MG63 (cell line): ENCODE results near the gene CNBP. TPM values are rescaled to one million over a fixed set of nuclear protein-coding genes. Genes with fewer than 3 reads are reported as not detected.
"Not testable (repeated sequence)": the region's sequence is repeated elsewhere in the genome, so short reads cannot be mapped to it uniquely, and the experiment has no call there.

Experiments
- DNase-seq: peaks from one replicate; pipeline ENCODE4 v3.0.0-alpha.2; 2020
- H3K27me3 ChIP-seq: fragments of 250-450 bp; sonication (Bioruptor Pico); 2 replicates; pipeline ENCODE4 v1.5.1; 2020; ENCODE audit warnings: mild to moderate bottlenecking, moderate library complexity
- H3K36me3 ChIP-seq: fragments of 250-450 bp; sonication (Bioruptor Pico); 2 replicates; pipeline ENCODE4 v1.5.1; 2020; ENCODE audit warnings: mild to moderate bottlenecking, moderate library complexity
- H3K4me3 ChIP-seq: fragments of 250-450 bp; sonication (Bioruptor Pico); 2 replicates; pipeline ENCODE4 v1.5.1; 2020; ENCODE audit warnings: mild to moderate bottlenecking, moderate library complexity
- H3K9me3 ChIP-seq: fragments of 250-450 bp; sonication (Bioruptor Pico); 2 replicates; pipeline ENCODE4 v1.5.1; 2020; ENCODE audit warnings: mild to moderate bottlenecking, moderate library complexity
- total RNA-seq: library from RNA; depleted of rRNA; stranded (reverse); fragments of >200 nt; shearing (Covaris generic); gene quantifications from 2 replicates; pipeline ENCODE4 v1.2.3, GENCODE V29; 2014; ENCODE audit warnings: low replicate concordance

The CNBP gene
- total RNA-seq, 1 experiment from 2014 or later: 344 TPM

GRCh38 chr3:129162729-129163579, 20.7 kb downstream of the CNBP start:
- peak overlapping the region; percentile 72; the same call in 1 of the 2 replicates for H3K4me3 ChIP-seq
- H3K36me3 ChIP-seq: peaks cover 46% of the 10 kb centered on the region
- H3K27me3 ChIP-seq: no peaks in the 10 kb centered on the region
- no peaks in the 10 kb centered on the region for H3K9me3 ChIP-seq
- no peak for DNase-seq

- DNase-seq: peak; percentile 39
- peak overlapping the region; percentile 72 for H3K4me3 ChIP-seq
- H3K9me3 ChIP-seq: no peaks in the 10 kb centered on the region
These were observed 21.8 kb downstream of the CNBP start for GRCh38 chr3:129161860-129162271.

GRCh38 chr3:129160891-129161859, 22.5 kb downstream of the CNBP start, which contains the start of gene ISY1:
Gene ISY1 (minus strand): TSS chr3:129161063. CDS start chr3:129160975, 88 bp downstream.
- H3K27me3 ChIP-seq: no peaks in the 10 kb centered on the region

More at GRCh38 chr3:129161860-129162271, 21.8 kb downstream of the CNBP start:
- Histone ChIP-seq H3K36me3 (peaks cover 40% of the 10 kb centered on the region), H3K27me3 (no peaks in the 10 kb centered on the region)

GRCh38 chr3:129144786-129145185, 38.9 kb downstream of the CNBP start:
- Histone ChIP-seq H3K36me3 (peaks cover 30% of the 10 kb centered on the region), H3K27me3 (no peaks in the 10 kb centered on the region), H3K9me3 (no peaks in the 10 kb centered on the region), H3K4me3 (no peak overlapping the region)
- DNase-seq: no peak

More at GRCh38 chr3:129160891-129161859, 22.5 kb downstream of the CNBP start, which contains the start of gene ISY1:
- H3K36me3 ChIP-seq: peaks cover 39% of the 10 kb centered on the region
- H3K4me3 ChIP-seq: peak within 1 kb of the TSS; percentile 72
- no peaks in the 10 kb centered on the region for H3K9me3 ChIP-seq
- DNase-seq: peak; percentile 94

GRCh38 chr3:129141011-129141410, 42.7 kb downstream of the CNBP start:
- H3K36me3 ChIP-seq: peaks cover 38% of the 10 kb centered on the region
- H3K4me3 ChIP-seq, H3K27me3 ChIP-seq, H3K9me3 ChIP-seq, DNase-seq: not testable (repeated sequence)

- DNase-seq: no peak
- Histone ChIP-seq H3K4me3 (no peak overlapping the region), H3K9me3 (no peaks in the 10 kb centered on the region), H3K27me3 (no peaks in the 10 kb centered on the region), H3K36me3 (peaks cover 36% of the 10 kb centered on the region)
These were observed 43.8 kb downstream of the CNBP start for GRCh38 chr3:129139911-129140310.

- H3K27me3 ChIP-seq, H3K4me3 ChIP-seq, H3K9me3 ChIP-seq, DNase-seq: not testable (repeated sequence)
- peaks cover 47% of the 10 kb centered on the region for H3K36me3 ChIP-seq
These were observed 47.4 kb downstream of the CNBP start for GRCh38 chr3:129136275-129136674.

- Histone ChIP-seq H3K36me3 (peaks cover 48% of the 10 kb centered on the region), H3K27me3 (no peaks in the 10 kb centered on the region)
These were observed 51.4 kb downstream of the CNBP start for GRCh38 chr3:129132097-129132866.

GRCh38 chr3:129131465-129132088, 52.1 kb downstream of the CNBP start:
- H3K36me3 ChIP-seq: peaks cover 48% of the 10 kb centered on the region
- no peaks in the 10 kb centered on the region for H3K9me3 ChIP-seq
- no peaks in the 10 kb centered on the region for H3K27me3 ChIP-seq
- no peak overlapping the region for H3K4me3 ChIP-seq
- no peak for DNase-seq

More at GRCh38 chr3:129132097-129132866, 51.4 kb downstream of the CNBP start:
- no peak for DNase-seq
- no peaks in the 10 kb centered on the region for H3K9me3 ChIP-seq
- H3K4me3 ChIP-seq: no peak overlapping the region

GRCh38 chr3:129130291-129130813, 53.3 kb downstream of the CNBP start:
- no peaks in the 10 kb centered on the region for H3K27me3 ChIP-seq
- no peak for DNase-seq
- H3K4me3 ChIP-seq: no peak overlapping the region
- peaks cover 46% of the 10 kb centered on the region for H3K36me3 ChIP-seq
- no peaks in the 10 kb centered on the region for H3K9me3 ChIP-seq

- no peak for DNase-seq
- Histone ChIP-seq H3K9me3 (no peaks in the 10 kb centered on the region), H3K36me3 (peaks cover 32% of the 10 kb centered on the region), H3K27me3 (no peaks in the 10 kb centered on the region), H3K4me3 (no peak overlapping the region)
These were observed 55.1 kb downstream of the CNBP start for GRCh38 chr3:129128357-129129155.

- H3K9me3 ChIP-seq: no peaks in the 10 kb centered on the region
- H3K4me3 ChIP-seq: no peak overlapping the region
- peaks cover 22% of the 10 kb centered on the region for H3K36me3 ChIP-seq
- DNase-seq: no peak
- H3K27me3 ChIP-seq: no peaks in the 10 kb centered on the region
These were observed 56.9 kb downstream of the CNBP start for GRCh38 chr3:129126726-129127280.

- H3K4me3 ChIP-seq: no peak overlapping the region
- H3K9me3 ChIP-seq: no peaks in the 10 kb centered on the region
- DNase-seq: no peak
- no peaks in the 10 kb centered on the region for H3K27me3 ChIP-seq
- H3K36me3 ChIP-seq: peaks cover 4% of the 10 kb centered on the region
These were observed 60.2 kb downstream of the CNBP start for GRCh38 chr3:129123314-129124060.

- H3K27me3 ChIP-seq: no peaks in the 10 kb centered on the region
- H3K4me3 ChIP-seq: no peak overlapping the region
- H3K36me3 ChIP-seq: peaks cover 4% of the 10 kb centered on the region
- peak; percentile 12 for DNase-seq
- H3K9me3 ChIP-seq: no peaks in the 10 kb centered on the region
These were observed 61.2 kb downstream of the CNBP start for GRCh38 chr3:129122412-129123011.
